CD4-positive, alpha-beta T cell treated with Interleukin-4 for 4 hours (primary cell): ENCODE data around the gene ANKRD33B.

ENCODE experiments used
- DNase-seq: peaks from one replicate; pipeline ENCODE4 v3.0.0-alpha.2; 2020

Gene ANKRD33B

GRCh38 chr5:10703676-10704075, 139.8 kb downstream of the ANKRD33B start:
- no peak for DNase-seq

- DNase-seq = peak; percentile 19
These were observed 141.2 kb downstream of the ANKRD33B start for GRCh38 chr5:10704949-10705621.

DNA sequence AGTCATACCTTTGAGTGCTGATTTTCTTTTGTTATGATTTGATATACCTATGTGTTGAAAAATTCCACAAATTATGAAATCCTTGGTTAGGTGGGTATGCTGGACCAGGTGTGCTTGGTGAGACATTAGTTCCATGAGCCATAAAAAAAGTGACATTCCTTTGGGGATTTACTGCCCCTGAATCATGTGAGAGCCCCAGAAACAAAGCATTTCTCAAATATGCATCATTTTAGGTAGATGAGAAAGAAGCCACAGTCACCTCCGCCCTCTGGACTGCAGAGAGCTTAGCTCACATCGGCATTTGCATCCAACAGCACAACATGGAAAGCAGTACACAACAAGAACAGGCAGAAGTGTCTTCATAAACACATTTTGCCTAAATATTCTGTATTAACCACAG, 141.9 kb downstream of the ANKRD33B start:
- DNase-seq = no peak

GRCh38 chr5:10706326-10706725, 142.5 kb downstream of the ANKRD33B start:
- DNase-seq = no peak
